Testis (tissue), 2 donors: Measurements from ENCODE around the gene TRIM69.

Source experiments
- POLR2A ChIP-seq: fragments of 450-650 bp; IDR thresholded peaks from one replicate; pipeline ENCODE4 v1.6.1; 2017; ENCODE audit warnings: antibody characterized with exemption, mild to moderate bottlenecking, moderate library complexity
- TF ChIP-seq, protein P1 (sequence below), 3 experiments: fragments of 450-650 bp in 2 of 3; fragments of 200-600 bp in 1 of 3; sonication (generic) in 1 of 3; IDR thresholded peaks; one replicate each; pipeline ENCODE4 v1.5.1; 2016 to 2019; ENCODE audit warnings: antibody characterized with exemption in 3 of 3, mild to moderate bottlenecking in 2 of 3, moderate library complexity in 1 of 3

DNA sequence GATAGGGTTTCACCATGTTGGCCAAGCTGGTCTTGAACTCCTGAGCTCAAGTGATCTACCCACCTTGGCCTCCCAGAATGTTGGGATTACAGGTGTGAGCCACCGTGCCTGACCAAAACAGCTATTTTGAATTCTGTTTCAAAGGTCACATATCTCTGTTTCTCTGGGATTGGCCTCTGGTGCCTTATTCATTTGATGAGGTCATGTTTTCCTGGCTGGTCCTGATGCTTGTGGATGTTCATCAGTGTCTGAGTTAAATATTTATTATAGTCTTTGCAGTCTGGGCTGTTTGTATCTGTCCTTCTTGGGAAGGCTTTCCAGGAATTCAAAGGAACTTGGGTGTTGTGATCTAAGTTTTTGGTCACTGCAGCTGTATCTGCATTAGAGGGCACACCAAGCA is 30.3 kb upstream of the TRIM69 start:
- TF ChIP-seq, protein P1, sequence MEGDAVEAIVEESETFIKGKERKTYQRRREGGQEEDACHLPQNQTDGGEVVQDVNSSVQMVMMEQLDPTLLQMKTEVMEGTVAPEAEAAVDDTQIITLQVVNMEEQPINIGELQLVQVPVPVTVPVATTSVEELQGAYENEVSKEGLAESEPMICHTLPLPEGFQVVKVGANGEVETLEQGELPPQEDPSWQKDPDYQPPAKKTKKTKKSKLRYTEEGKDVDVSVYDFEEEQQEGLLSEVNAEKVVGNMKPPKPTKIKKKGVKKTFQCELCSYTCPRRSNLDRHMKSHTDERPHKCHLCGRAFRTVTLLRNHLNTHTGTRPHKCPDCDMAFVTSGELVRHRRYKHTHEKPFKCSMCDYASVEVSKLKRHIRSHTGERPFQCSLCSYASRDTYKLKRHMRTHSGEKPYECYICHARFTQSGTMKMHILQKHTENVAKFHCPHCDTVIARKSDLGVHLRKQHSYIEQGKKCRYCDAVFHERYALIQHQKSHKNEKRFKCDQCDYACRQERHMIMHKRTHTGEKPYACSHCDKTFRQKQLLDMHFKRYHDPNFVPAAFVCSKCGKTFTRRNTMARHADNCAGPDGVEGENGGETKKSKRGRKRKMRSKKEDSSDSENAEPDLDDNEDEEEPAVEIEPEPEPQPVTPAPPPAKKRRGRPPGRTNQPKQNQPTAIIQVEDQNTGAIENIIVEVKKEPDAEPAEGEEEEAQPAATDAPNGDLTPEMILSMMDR (IDR thresholded peaks at IDR 0.05): no peak
- no peak for TF ChIP-seq POLR2A
